ENCODE results near the gene ZNF574. TPM values are rescaled to one million over a fixed set of nuclear protein-coding genes. Genes with fewer than 3 reads are reported as not detected.
A peak's percentile ranks its signal among the peaks of the same experiment; 100 is the strongest.

The ZNF574 gene
- total RNA-seq, 1 experiment from 2014 or later: 35.6 TPM

- Histone ChIP-seq H4K91ac (ENCODE audit: insufficient read length, low read depth, low read length) (no peak overlapping the region), H4K20me1 (ENCODE audit: control insufficient read depth, insufficient read depth, insufficient read length) (peaks cover 4% of the 10 kb centered on the region), H3K4me1 (ENCODE audit: insufficient read depth, low read length) (no peaks in the 10 kb centered on the region), H3K23ac (ENCODE audit: insufficient read length, low read depth, low read length) (no peak overlapping the region), H3K18ac (ENCODE audit: insufficient read length, low read depth, low read length) (no peak overlapping the region), H3K14ac (ENCODE audit: insufficient read depth, low read length) (no peak overlapping the region), H3K79me2 (ENCODE audit: insufficient read depth, low read length) (no peaks in the 10 kb centered on the region), H3K9me3 (ENCODE audit: control insufficient read depth, low read depth, low read length) (no peaks in the 10 kb centered on the region), H2BK20ac (ENCODE audit: low read depth, low read length, poor library complexity, severe bottlenecking) (no peak overlapping the region), H2BK5ac (ENCODE audit: insufficient read length, low read length) (no peak overlapping the region), H2AK5ac (ENCODE audit: insufficient read length, low read length) (no peak overlapping the region), H4K5ac (ENCODE audit: insufficient read length, low read depth, low read length) (no peak overlapping the region), H2BK120ac (ENCODE audit: low read depth, low read length, poor library complexity, severe bottlenecking) (no peak overlapping the region), H3T11ph (ENCODE audit: low read length) (no peak overlapping the region), H2AFZ (ENCODE audit: low read length) (no peak overlapping the region), H3K79me1 (ENCODE audit: insufficient read depth, low read depth, low read length, poor library complexity, severe bottlenecking) (no peaks in the 10 kb centered on the region), H3K56ac (ENCODE audit: insufficient read length, low read depth, low read length) (no peak overlapping the region), H3K23me2 (ENCODE audit: insufficient read length, low read depth, low read length, poor library complexity, severe bottlenecking) (no peaks in the 10 kb centered on the region), H3K27me3 (ENCODE audit: insufficient read depth, low read length) (no peaks in the 10 kb centered on the region), H3K4me2 (ENCODE audit: insufficient read depth, insufficient read length, low read length) (no peak overlapping the region), H2BK12ac (ENCODE audit: insufficient read length, low read depth, low read length) (no peak overlapping the region), H2BK15ac (ENCODE audit: low read depth, low read length) (no peak overlapping the region), H3K9ac (ENCODE audit: extremely low read depth, insufficient read length, low read length) (no peak overlapping the region), H3K27ac (ENCODE audit: insufficient read length, low read depth, low read length) (no peak overlapping the region), H4K8ac (replicated peaks; ENCODE audit: insufficient read length, low read depth, low read length) (no peak overlapping the region), H3K4ac (ENCODE audit: low read depth, low read length) (no peak overlapping the region)
- no peaks in the 10 kb centered on the region for H3K9me3 Mint-ChIP-seq
- no peak for DNase-seq
- WGBS (ENCODE audit: extremely low coverage, insufficient read length, low lambda C conversion rate): no CpG with 5 or more reads among the region's 14 CpGs
- H3K4me3 Mint-ChIP-seq: no peak overlapping the region; a peak in 1 of 5 replicates
- no peaks in the 10 kb centered on the region for H3K4me1 Mint-ChIP-seq
- H3K27me3 Mint-ChIP-seq (ENCODE audit: low read depth): no peaks in the 10 kb centered on the region
- H3K27ac Mint-ChIP-seq: peak overlapping the region in 2 of 3 experiments; percentile 2 to 10; a peak in 4 of 7 replicates
- TF ChIP-seq CTCF (conservative IDR thresholded peaks at IDR 0.05): no peak
- peaks cover 33 to 66% (median 62%) of the 10 kb centered on the region in 3 experiments; a peak in 6 of 7 replicates for H3K36me3 Mint-ChIP-seq (ENCODE audit: insufficient read depth in 1 of 3, low read depth in 3 of 3)
These were observed 24.5 kb upstream of the ZNF574 start for GRCh38 chr19:42051166-42052115.

Measured in H9 (cell line).